Measurements from ENCODE around the gene NAP1L3.
A peak's percentile ranks its signal among the peaks of the same experiment; 100 is the strongest.

NAP1L3 gene, protein sequence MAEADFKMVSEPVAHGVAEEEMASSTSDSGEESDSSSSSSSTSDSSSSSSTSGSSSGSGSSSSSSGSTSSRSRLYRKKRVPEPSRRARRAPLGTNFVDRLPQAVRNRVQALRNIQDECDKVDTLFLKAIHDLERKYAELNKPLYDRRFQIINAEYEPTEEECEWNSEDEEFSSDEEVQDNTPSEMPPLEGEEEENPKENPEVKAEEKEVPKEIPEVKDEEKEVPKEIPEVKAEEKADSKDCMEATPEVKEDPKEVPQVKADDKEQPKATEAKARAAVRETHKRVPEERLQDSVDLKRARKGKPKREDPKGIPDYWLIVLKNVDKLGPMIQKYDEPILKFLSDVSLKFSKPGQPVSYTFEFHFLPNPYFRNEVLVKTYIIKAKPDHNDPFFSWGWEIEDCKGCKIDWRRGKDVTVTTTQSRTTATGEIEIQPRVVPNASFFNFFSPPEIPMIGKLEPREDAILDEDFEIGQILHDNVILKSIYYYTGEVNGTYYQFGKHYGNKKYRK

DNA sequence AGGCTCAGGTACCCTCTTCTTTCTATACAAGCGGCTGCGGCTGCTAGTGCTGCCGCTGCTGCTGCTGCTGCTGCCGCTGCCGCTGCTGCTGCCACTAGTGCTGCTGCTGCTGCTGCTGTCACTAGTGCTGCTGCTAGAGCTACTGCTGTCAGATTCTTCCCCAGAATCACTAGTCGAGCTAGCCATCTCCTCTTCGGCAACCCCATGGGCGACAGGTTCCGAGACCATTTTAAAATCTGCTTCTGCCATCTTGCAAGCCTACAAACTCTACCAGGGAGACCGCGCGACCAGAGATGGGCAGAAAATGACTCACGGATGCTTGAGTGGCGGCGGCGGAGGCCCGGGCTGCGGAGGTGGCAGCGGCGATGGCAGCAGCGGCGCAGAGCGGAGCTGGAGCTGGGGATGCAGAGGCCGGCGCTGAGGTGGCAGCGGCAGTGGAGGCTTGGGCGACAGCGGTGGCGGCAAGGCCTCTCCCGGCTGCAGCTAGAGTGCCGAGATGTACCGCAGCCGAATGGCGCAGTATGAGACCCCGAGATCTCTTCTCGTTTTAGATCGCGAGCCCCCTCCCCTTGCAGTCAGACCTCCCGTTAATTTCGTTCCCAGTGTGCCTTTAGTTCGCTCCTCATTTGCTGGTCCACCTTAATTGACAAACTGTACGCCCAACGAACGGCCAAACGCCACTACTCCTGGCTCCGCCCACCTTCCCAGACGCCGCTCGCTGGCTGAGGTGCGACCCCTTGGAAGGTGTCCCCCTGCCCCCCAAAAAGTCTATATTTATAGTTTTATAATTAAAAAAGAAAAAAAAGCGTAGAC is at the start of gene NAP1L3:
Gene NAP1L3, minus strand, starts transcription at position 523 of the 813 bp plus-strand sequence. Its CDS starts 274 bp downstream, at position 249.
- peak; percentile 34 to 51 for DNase-seq (ENCODE audit: low read depth in 2 of 2)

DNA sequence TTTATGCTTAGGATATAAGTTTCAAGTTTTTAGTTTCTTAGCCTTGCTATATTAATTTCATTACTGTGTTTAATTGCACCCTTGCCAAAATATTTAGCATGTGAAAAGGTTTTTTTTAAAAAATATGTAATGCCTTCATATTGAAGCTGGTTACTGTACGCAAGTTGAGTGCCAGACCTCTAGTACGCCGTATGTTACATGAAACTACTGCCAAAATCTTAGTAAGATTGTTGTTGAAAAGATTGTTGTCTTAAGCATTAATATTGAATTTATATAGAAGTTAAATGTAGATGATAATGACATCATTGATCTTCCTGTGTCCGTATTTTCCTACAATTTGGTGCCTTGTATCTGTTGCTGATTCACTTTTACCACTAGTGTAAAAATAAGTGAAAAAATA is 37.7 kb upstream of the NAP1L3 start:
- no peak for DNase-seq (ENCODE audit: low read depth in 2 of 2)

GRCh38 chrX:93703701-93704100 is 30.3 kb upstream of the NAP1L3 start:
- no peak for DNase-seq (ENCODE audit: low read depth in 2 of 2)

GRCh38 chrX:93695981-93696380 is 22.6 kb upstream of the NAP1L3 start:
- no peak for DNase-seq (ENCODE audit: low read depth in 2 of 2)

- DNase-seq (ENCODE audit: low read depth in 2 of 2): no peak
Observed at GRCh38 chrX:93673869-93674271, 492 bp upstream of the NAP1L3 start, which contains the start of gene FAM133A. Gene FAM133A (plus strand): TSS chrX:93674206. CDS start chrX:93709420, 35,214 bp downstream.

DNA sequence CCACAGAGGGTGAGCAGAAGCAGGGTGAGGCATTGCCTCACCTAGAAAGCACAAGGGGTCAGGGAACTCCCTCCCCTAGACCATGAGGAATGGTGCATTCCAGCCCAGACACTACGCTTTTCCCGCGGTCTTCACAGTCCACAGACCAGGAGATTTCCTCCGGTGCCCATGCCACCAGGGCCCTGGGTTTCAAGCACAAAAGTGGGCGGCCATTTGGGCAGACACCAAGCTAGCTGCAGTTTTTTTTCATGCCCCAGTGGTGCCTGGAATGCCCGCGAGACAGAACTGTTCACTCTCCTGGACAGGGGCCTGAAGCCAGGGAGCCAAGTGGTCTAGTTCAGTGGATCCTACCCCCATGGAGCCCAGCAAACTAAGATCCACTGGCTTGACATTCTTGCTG is 12.8 kb downstream of the NAP1L3 start:
- DNase-seq (ENCODE audit: low read depth in 2 of 2): no peak

- DNase-seq (ENCODE audit: low read depth in 2 of 2): no peak
Observed at GRCh38 chrX:93649381-93649780, 24.0 kb downstream of the NAP1L3 start.

DNA sequence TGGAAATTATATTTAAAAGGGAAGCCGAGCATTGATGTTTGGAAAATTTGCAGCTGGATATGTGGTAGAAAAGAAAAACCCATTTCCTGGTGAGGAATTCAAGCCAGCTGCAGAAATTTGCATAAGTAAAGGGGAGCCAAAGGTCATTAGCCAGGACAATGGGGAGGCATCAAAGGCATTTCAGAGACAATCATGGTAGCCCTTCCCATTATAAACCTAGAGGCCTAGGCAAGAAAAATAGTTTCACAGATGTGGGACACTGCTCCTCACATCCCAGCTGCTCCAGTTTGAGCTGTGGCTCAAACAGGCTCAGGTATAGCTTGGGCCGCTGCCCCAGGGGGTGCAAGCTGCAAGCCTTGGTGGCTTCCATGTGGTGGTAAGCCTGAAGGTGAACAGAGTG is 35.8 kb downstream of the NAP1L3 start:
- DNase-seq (ENCODE audit: low read depth in 2 of 2): no peak

Data from stimulated activated CD8-positive, alpha-beta memory T cell treated with anti-CD3 and anti-CD28 coated beads, Interleukin-2, amount 100 ng/mL, for 48 hours (primary cell).